DMS 273 (cell line): ENCODE results near the gene DAAM1.

Experiments
- DNase-seq: peaks from one replicate; lab custom pipeline; 2025; ENCODE audit not compliant: unreplicated experiment; lab: John Stamatoyannopoulos, UW

DAAM1 gene

DNA sequence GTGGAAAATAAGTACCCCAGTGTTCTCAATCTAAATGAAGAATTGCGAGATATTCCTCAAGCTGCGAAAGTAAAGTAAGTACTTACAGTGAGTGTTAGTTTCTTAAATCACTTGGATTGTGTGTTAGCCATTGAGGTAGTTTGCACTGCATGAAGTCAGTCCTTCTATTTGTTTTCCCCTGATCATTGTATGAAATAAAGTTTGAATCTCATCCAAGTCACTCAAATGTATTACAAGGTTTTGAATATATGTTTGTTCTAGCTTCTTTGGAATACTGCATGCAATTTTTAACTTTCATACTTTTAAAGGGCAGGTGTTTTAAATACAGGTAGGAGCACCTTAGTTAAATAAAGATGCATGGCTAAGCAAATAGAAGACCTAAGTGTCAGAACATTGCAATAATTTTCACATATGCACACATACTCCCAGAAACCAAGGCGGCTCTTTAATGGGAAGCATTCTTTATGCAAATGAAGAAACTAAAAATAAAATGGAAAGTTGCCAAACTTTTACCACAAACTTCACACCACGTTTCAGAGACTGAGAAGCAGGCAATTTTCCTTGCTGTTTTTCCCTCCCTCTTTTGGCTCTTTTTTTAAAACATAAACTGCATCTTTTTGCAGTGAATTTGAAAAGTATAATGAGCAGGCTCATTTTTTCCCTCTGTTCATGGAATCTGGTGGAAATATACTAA lies 171.1 kb downstream of the DAAM1 start:
- DNase-seq: peak; percentile 79

DNA sequence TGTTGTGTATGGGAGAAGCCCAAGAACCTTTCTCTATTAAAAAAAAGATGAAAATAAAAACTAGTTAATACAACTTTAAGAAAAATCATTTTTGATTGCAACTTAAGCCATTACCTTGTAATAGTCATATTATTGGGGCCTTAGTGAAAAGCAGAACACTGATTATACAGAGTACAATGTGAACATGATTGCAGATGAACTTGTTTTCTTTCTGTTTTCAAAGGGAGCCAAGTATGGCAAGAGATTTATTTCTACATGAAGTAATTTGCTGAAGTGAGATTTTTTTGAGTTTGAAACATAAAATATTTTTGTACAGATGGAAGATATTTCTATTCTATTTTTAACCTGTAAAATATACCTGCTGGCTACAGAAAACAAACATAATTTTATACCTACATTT lies 171.8 kb downstream of the DAAM1 start:
- peak; percentile 9 for DNase-seq

DNA sequence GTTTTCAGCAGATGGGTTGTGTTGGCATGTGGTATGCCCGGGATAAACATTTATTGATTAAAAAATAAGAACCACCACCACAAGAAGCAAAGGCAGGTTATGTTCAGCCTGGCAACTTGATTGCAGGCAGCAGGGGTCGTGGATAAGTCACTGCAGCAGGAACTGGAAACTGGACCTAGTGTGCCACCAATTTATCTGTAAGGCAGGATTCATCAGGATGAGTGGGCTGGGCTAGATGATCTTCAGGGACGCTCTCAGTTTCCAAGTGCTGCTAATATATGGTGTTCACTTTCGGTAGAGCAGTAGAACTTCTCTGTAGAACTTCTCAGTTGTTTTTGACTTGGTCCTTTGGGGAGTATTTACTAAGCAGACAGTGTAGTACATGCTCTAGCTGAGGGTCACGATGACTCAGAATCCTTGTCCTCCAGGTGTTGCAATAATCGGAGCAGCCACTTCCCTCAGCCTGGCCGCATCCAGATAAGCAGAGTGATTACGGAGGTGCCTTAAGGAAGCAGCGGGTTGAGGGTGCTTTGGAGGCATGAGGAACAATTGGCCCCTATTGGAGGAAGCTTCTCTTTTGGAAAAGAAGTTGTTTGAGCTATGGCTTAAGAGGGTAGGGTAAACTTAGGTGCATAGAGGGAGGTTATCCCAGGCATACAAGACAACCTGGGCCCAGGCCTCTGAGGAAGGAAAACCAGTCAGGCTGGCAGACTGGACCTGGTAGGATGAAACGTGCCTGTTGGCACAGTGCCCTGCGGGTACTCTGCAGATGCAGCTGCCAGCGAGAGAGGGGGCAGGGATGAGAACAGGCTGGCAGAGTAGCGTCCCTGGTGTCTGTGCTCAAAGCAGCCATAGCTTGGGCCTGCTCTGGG lies 172.7 kb downstream of the DAAM1 start:
- peak; percentile 96 for DNase-seq

DNA sequence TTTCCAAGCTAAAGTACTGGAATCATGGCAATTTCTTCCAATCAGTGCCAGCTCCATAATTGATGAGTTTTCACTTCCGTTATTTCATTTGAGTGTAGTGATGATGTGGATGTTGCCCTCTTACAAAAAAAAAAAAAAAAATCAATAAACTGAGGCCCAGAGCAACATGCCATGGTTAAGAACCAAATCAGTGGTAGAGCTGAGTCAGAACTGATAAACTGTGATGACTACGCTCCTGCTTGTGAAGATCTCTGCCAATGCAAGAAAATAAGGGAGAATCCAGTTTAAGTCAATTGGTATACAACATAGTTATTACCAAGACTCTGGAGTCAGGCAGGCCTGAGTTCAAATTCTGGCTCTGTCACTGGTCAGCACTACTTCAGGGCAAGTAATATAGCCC lies 174.0 kb downstream of the DAAM1 start:
- no peak for DNase-seq

DNA sequence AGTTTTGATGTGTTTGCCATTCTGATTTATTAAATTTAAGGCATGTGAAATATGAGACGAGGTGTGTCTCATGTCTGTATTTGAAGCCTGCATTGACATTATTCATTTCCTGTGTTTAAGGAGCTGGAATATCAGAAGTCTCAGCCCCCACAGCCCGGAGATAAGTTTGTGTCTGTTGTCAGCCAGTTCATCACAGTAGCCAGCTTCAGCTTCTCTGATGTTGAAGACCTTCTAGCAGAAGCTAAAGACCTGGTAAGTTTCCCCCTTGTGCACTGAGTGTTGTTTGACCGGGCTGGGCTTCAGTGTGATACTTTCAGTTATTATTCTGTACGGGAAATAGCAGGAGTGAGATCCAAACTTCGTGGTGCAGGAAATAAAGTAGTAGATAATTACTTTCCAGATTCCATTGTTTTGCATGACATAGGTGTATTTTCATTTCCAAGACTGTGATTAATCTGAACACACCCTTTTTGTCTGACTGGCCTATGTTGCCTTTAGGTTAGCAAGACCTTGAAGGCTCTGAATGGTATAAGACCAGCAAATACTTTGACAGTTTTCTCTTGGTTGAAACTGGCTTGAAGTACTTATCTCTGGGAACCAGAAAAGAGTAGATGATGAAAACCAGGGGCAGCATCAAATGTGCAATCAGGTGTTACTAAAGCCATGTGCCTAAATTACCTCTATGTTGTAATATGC lies 175.2 kb downstream of the DAAM1 start:
- no peak for DNase-seq

DNA sequence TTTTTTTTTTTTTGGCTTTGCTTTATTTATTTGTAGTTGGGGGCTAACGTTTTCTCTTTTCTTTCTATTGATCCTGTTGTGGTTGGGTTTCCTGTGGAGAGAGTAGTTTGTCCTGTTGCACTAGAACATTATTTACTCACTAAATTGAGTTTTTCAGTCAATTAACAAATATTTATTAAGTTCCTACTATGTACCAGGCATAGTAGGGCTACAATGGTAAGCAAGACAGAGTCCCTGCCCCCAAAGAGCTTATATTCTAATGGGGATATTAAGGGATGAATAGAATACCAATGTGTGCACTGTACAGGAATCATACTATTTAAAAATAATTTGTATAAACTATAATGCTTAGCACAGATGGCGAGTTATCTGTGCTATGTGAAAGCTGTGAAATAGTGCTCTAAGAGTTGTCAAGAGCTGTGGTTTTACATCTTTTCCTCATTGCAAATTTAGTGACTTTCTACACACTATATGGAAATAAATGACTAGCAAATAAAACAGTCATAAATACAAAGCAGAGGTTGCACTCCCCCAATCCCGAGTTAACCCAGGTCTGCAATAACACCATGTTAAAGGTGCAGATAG lies 181.8 kb downstream of the DAAM1 start:
- DNase-seq: no peak

DNA sequence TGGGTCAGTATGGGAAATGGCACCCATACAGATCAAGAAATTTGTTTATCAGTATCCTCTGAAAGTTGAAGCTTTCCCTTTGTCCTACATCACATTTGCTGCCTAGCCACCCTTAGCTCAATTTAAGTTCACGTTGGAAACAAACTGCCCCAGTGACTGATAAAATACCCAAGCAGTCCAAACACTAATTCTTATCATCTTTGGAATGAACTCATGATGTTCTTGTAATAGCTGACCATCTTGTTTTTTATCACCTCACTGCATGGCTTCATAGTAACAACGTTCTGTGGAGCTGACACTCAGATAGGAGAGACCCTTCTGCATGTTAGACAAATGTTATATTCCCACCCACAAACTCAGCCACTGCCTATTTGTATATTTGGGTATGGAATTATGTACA lies 183.3 kb downstream of the DAAM1 start:
- DNase-seq: no peak

DNA sequence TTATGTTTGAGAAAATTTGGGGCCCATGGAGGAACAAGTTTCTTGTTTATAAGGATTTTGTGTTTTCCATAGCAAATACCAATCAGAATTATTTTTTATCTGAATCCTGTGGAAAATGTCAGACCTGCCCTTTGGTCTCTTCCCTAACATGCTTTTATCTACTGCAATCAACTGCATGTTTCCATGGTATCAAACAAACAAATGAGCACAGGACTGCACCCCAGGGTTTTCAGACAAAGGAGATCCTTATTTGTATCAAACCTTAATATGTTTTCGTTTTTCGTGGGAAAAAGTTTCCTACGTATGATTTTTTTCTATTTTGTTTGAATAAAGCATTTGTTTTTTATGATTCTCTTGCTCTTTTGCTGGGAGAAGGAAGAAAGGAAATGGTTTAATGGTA lies 185.6 kb downstream of the DAAM1 start:
- DNase-seq: no peak

DNA sequence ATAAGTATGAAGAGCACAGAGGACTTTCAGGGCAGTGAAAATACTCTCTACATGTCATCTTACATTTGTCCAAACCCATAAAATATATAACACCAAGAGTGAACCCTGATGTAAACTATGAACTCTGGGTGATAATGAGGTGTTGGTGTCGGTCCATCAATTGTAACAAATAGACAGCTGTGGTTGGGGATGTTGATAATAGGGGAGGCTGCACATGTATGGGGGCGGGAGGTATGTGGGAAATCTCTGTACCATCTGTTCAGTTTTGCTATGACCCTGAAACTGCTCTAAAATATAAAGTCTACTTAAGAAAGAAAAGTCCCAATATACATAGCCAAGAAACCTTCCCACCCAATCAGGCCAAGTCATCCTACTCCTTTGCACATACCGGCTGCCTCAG lies 188.2 kb downstream of the DAAM1 start:
- DNase-seq: peak; percentile 42

DNA sequence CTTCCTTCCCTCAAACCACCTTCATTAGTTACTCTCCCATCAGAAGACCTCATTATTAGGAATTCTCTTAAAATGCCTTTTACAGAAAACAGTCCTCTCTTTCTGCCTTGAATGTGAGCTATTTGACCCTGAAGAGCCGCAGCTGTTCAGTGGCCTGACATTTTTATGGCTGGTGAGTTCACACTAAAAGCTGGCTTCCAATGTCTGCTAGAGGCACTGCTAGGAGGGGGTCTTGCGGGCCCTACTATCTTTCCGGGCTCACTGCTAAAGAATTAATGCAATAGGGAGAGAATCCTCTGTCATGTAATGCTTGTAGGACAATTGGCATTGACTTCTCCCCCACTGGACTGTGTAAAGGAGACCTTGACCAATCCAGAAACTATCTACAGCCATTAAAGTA lies 189.0 kb downstream of the DAAM1 start:
- no peak for DNase-seq

DNA sequence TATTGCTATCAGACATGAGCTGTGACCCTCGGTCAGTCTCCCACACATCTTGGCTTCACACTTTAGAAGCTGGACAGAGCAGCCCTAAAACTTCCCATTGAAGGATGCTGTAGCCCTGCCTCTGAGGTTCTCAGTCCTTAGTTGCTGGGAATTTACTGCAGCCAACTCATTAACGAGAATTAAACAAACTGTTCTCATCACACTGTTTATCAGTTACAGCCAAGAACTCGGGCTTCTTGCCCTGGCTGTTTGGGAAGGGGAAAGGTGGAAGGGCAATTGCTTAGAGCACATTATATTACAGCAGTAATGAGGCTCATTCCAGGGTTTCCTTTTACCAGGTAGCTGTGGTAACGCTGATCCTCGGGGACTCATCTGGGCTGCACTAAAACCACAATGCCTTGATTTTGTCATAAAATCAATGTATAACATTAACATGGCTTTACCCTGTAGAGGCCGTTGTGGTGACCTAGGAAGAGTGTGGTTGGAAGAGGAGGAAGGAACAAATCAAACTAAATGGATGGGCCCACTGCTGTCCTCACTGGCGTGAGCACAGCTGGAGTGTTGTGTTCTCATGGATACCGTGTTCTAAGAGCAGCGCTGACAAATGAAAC lies 189.6 kb downstream of the DAAM1 start:
- DNase-seq: peak; percentile 25

DNA sequence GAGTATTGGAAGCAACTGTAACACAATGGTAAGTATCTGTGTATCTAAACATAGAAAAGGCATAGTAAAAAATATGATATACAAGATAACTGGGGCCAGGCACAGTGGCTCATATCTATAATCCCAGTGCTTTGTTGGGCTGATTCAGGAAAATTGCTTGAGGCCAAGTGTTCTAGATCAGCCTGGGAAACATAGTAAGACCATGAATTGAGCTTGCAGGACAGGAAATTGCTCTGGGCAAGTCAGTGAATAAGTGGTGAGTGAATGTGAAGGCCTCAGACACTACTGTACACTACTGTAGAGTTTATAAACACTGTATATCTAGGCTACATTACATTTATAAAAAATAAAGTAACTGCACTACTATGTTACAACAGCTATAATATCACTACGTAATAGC lies 201.5 kb downstream of the DAAM1 start:
- DNase-seq: no peak

DNA sequence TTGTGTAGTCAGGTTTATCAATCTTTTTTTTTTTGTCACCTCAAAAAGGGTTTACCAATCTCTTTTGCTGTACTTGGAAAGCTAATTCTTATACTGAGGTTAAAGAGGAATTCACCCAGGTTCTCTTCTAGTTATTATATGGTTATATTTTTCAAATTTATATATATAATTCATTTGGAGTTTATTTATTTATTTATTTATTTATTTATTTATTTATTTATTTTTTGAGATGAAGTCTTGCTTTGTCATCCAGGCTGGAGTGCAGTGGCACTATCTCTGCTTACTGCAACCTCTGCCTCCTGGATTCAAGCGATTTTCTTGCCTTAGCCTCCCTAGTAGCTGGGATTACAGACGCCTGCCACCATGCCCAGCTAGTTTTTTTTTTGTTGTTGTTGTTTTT lies 202.9 kb downstream of the DAAM1 start:
- DNase-seq: no peak

DNA sequence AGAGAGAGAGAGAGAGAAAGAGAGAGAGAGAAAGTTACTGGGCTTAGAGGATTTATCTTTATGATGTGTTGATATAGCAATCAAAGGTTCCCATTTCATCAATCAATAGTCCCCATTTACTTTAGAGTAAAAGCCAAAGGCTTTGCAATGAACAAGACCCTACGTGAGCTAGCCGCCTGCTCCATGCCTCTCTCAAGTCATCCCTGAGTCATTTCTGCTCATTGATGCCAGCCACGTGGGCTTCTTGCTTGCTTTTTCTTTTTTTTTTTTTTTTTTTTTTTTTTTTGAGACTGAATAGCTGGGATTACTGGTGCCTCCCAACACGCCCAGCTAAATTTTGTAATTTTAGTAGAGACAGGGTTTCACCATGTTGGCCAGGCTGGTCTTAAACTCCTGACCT lies 205.8 kb downstream of the DAAM1 start:
- no peak for DNase-seq

DNA sequence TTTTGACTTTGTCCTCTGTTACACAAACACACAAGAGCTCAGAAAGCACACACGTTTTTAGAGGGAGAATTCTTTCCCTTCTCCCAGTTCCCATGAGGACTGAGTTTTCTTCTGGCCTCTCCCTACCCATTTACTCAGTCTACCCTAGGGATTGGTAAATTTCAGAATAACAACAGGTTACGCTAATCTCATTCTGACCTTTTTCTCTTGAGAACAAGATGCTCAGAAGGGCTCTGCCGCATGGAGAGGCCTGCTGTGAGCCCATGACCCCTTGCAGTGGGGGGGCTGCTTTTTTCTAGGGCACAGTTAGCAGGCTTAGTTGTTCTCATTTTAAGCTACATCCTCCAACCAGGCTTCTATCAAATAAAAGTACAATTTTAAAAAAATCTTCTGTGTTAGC lies 207.2 kb downstream of the DAAM1 start:
- DNase-seq: no peak

DNA sequence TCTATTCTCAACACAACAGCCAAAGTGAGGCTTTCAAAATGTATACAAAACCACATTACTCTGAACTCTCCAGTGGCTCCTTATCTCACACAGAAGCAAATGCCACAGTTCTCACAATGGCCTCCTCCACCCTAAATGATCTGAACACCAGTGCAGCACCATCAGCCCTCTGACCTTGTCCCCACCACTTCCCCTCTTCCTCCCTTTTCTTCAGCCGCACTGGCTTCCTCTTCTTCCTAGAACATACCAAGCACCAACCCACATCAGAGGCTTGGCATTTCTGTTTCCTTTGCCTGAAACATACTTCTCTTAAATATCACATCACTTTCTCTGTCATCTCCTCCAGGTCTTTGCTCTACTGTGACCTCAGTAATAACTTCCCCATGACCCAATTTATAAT lies 210.4 kb downstream of the DAAM1 start:
- DNase-seq: no peak

DNA sequence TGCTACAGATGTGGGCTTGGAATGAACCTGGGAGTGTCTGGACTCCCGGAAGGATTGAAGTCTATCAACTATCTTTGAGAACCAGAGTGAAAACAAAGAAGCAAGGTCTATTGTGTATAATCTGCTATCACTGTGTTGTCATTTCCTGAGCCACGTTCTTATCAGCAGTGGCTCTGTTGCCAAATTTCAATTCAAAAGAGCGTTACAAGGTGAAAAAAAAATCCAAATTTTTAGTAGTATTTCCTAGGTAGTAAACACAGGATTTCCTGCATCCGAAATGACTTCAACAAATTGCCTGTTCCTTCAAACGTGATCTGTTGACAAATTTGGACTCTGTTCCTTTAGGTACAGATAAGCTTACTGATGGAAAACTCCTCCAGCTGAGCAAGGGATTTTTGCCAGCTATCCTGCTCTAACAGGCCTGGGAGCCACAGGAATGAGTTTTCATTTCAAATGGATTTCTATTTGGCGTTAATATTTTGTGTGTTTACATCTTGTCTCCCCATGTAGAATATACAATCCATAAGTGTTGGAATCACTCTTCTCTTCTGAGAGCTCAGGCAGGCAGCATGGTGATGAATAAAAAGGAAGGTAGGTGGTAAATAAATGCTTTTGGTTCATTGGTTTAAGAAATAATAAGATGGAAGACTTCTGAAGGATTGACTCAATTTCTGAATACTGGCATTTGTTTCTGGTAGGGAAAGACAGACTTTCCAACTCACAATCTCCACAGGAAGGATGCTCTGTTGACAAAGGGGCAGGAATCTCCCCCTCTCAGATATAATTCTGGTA lies 218.2 kb downstream of the DAAM1 start:
- DNase-seq: no peak

DNA sequence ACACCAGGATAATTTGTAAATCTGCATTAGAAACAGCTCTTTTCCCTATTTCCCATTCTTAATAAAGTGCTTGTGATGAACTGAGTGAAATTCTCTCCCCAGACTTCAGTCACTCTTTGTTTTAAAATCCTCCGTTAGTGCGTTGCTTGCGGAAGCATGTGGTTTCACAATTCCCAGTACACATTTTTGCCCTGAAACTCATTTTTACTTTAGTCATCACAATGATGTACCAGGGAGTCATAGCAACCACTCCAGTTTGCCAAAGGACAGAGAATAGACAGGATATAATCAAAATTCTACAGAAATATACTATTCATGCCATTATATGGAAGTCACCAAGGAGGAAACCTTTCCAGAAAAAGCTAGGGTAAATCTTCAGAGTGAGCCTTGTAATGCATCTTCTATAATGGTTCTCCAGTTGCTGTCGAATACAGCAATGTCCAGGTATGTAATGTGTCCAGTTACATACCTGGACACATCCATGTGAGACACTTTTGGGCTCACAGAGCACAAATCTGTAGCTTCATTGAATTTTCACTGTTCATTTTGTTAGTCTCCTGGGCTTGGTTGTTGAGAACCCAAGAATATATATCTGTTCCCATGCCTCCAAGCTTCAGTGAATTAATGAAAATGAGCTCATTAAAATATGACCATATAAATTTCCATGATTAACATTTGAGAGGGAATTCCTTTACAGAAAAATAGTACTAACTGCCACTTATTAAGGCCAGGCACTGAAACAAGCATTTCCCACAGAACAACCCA lies 219.0 kb downstream of the DAAM1 start:
- no peak for DNase-seq

DNA sequence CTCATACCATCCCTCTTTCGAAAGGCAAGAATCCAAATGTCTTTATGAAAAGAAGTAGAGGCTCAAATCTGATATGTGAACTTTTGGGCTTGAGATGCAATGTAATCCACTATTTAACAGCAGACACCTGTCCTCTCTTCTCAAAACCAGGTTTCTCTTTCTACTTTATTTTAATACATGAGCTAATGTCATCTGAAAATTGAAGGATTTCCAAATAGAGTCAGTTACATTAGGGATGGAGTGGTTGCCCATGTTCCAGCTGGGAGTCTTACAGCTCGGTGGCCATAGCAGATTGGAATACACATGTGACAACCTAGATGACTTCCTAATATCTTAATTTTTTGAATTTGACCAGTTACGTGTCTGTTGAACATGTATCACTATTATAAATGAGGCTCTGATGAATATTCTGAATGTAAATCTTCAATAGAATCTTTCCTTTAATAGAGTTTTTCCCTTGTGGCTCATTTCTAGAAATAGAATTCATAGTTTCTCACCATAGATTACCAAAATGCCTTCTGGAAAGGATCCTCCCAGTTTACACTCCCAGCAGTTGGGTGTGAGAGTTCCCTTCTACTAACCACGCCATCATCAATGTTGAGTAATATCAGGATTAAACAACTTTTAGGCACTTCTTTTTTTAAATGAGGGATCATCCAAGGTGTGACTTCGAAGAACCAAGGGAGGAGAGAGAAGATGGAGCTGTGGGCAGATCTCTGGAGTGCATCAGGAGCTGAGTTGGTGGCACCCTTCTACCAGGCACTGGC lies 227.6 kb downstream of the DAAM1 start:
- DNase-seq: no peak
